ENCODE results near the gene CAST. TPM values are rescaled to one million over a fixed set of nuclear protein-coding genes. Genes with fewer than 3 reads are reported as not detected.

The CAST gene
- polyA plus RNA-seq, 2 of the 4 experiments (the other 2 are of a cell fraction) = 163 to 257 TPM

- TF ChIP-seq REST (IDR thresholded peaks at IDR 0.05) (no peak), HMGXB4 (CRISPR knock-in tag; IDR thresholded peaks at IDR 0.05; ENCODE audit: borderline replicate concordance) (no peak), SREBF2 (IDR thresholded peaks at IDR 0.05) (no peak), KDM1A (IDR thresholded peaks at IDR 0.05; ENCODE audit: low read depth) (no peak)
These were observed 119.1 kb downstream of the CAST start (continued) for GRCh38 chr5:96781031-96781971.

- H3K27ac ChIP-seq = no peak overlapping the region
- ChIA-PET CTCF (no interaction called here), POLR2A (no interaction called here)
- no peak for ATAC-seq
- H3K9me3 ChIP-seq = no peaks in the 10 kb centered on the region
- 71% methylated on average over 2 of the region's 2 CpGs for WGBS (ENCODE audit: missing lambda C conversion rate)
- FAIRE-seq = no peak
- TF ChIP-seq TP53 (CRISPR knock-in tag; IDR thresholded peaks at IDR 0.05) = no peak
- TF ChIP-seq SMC3 (IDR thresholded peaks at IDR 0.05) = no peak
- no peak for TF ChIP-seq E2F6 (IDR thresholded peaks at IDR 0.05; ENCODE audit: borderline replicate concordance, low read depth)
- peaks cover 24% of the 10 kb centered on the region for H3K4me1 ChIP-seq
- no peak for DNase-seq (ENCODE audit: low read depth in 1 of 2, low spot score in 1 of 2)
- H3K4me3 ChIP-seq = no peak overlapping the region
- H3K4me2 ChIP-seq = no peak overlapping the region
These were observed 121.2 kb downstream of the CAST start for GRCh38 chr5:96783326-96783725.

GRCh38 chr5:96785326-96786109 lies 123.3 kb downstream of the CAST start:
- FAIRE-seq = peak; percentile 36
- CTCF ChIA-PET = interaction anchor here (1.6 to 1.7 kb wide), 3 partner anchors 17 to 23 kb away, joined by 4 to 5 read pairs (median 4); partner anchors contain the start of gene ERAP1
- H3K4me2 ChIP-seq = no peak overlapping the region
- TF ChIP-seq HES2 (IDR thresholded peaks at IDR 0.05) (no peak), REST (IDR thresholded peaks at IDR 0.05) (no peak), RFX5 (IDR thresholded peaks at IDR 0.05) (no peak), MYC (IDR thresholded peaks at IDR 0.05; ENCODE audit: borderline replicate concordance, low read length) (no peak), NPAS2 (CRISPR knock-in tag; IDR thresholded peaks at IDR 0.05; ENCODE audit: borderline replicate concordance) (no peak), RNF2 (IDR thresholded peaks at IDR 0.05; ENCODE audit: borderline replicate concordance, low read depth) (no peak), CHD2 (IDR thresholded peaks at IDR 0.05; ENCODE audit: low read length, partially characterized antibody) (no peak), NR3C1 (IDR thresholded peaks at IDR 0.05) (no peak), RCOR1 (IDR thresholded peaks at IDR 0.05; ENCODE audit: low read depth, low read length) (no peak), JUNB (IDR thresholded peaks at IDR 0.05) (no peak), ZNF302 (CRISPR knock-in tag; IDR thresholded peaks at IDR 0.05) (no peak), HOXB13 (CRISPR knock-in tag; IDR thresholded peaks at IDR 0.05; ENCODE audit: low read depth) (no peak), CTCF (IDR thresholded peaks at IDR 0.05) (no peak)

More at GRCh38 chr5:96785326-96786109, 123.3 kb downstream of the CAST start:
- no peak overlapping the region for H3K4me3 ChIP-seq
- no peaks in the 10 kb centered on the region for H3K9me3 ChIP-seq
- no peak for ATAC-seq
- peaks cover 13% of the 10 kb centered on the region for H3K4me1 ChIP-seq
- no peak overlapping the region for H3K27ac ChIP-seq
- POLR2A ChIA-PET = no interaction called here
- 88% methylated on average over 14 of the region's 14 CpGs for WGBS (ENCODE audit: missing lambda C conversion rate)
- no peak for DNase-seq (ENCODE audit: low read depth in 1 of 2, low spot score in 1 of 2)
